Fibroblast of peridontal ligament (primary cell): Measurements from ENCODE around the gene TSPAN18.

ENCODE experiments used
- DNase-seq: peaks from one replicate; pipeline ENCODE4 v3.0.0-alpha.2; 2010; ENCODE audit errors: extremely low read depth

The TSPAN18 gene

GRCh38 chr11:44957776-44958564 lies 231.2 kb downstream of the TSPAN18 start:
- no peak for DNase-seq

GRCh38 chr11:44959064-44959463 lies 232.3 kb downstream of the TSPAN18 start:
- DNase-seq, result no peak

- no peak for DNase-seq
These were observed 233.6 kb downstream of the TSPAN18 start for GRCh38 chr11:44960200-44960845.

- no peak for DNase-seq
These were observed 235.7 kb downstream of the TSPAN18 start for GRCh38 chr11:44962464-44962863.

GRCh38 chr11:44963136-44963535 lies 236.4 kb downstream of the TSPAN18 start:
- DNase-seq, result no peak

GRCh38 chr11:44963948-44964347 lies 237.2 kb downstream of the TSPAN18 start:
- DNase-seq, result no peak

- no peak for DNase-seq
These were observed 237.9 kb downstream of the TSPAN18 start for GRCh38 chr11:44964526-44965209.

GRCh38 chr11:44966694-44967093 lies 239.9 kb downstream of the TSPAN18 start:
- DNase-seq, result no peak

GRCh38 chr11:44967930-44968496 lies 241.3 kb downstream of the TSPAN18 start:
- DNase-seq, result no peak

- no peak for DNase-seq
These were observed 241.7 kb downstream of the TSPAN18 start for GRCh38 chr11:44968510-44968909.

GRCh38 chr11:44969651-44970252 lies 243.0 kb downstream of the TSPAN18 start:
- DNase-seq, result no peak

GRCh38 chr11:44970293-44970692 lies 243.5 kb downstream of the TSPAN18 start:
- no peak for DNase-seq

GRCh38 chr11:44971185-44971584 lies 244.4 kb downstream of the TSPAN18 start:
- DNase-seq, result no peak

GRCh38 chr11:44972746-44973435 lies 246.1 kb downstream of the TSPAN18 start:
- DNase-seq, result no peak

GRCh38 chr11:44973632-44974401 lies 247.1 kb downstream of the TSPAN18 start:
- DNase-seq, result no peak

GRCh38 chr11:44974402-44975000 lies 247.7 kb downstream of the TSPAN18 start:
- no peak for DNase-seq

GRCh38 chr11:44976576-44976975 lies 249.8 kb downstream of the TSPAN18 start:
- no peak for DNase-seq

GRCh38 chr11:44977493-44977984 lies 250.8 kb downstream of the TSPAN18 start:
- DNase-seq, result no peak

GRCh38 chr11:44978274-44978960 lies 251.7 kb downstream of the TSPAN18 start:
- DNase-seq, result no peak
